Right atrium auricular region (tissue), 2 donors: ENCODE measurements around the gene ERICH3. TPM values are rescaled to one million over a fixed set of nuclear protein-coding genes. Genes with fewer than 3 reads are reported as not detected.

Source experiments
- DNase-seq: peaks from one replicate; pipeline ENCODE4 v3.0.0-alpha.2; 2019; ENCODE audit warnings: low spot score
- H3K27ac ChIP-seq, 2 donors: fragments of 200-600 bp; sonication (generic); 1 replicate in 1 of 2; 2 replicates in 1 of 2; pipeline ENCODE4 v1.5.1; 2016 to 2019
- H3K27me3 ChIP-seq, 2 donors: fragments of 200-600 bp; sonication (generic); one replicate each; pipeline versions ENCODE4 v1.5.1 to v1.6.0; 2017 to 2019
- H3K36me3 ChIP-seq: fragments of 200-600 bp; sonication (generic); one replicate; pipeline ENCODE4 v1.5.1; 2016
- H3K4me1 ChIP-seq, 2 donors: fragments of 200-600 bp; sonication (generic); one replicate each; pipeline versions ENCODE4 v1.5.1 to v1.6.0; 2017 to 2019
- H3K4me3 ChIP-seq, 2 donors: fragments of 200-600 bp; sonication (generic); 1 replicate in 1 of 2; 2 replicates in 1 of 2; pipeline ENCODE4 v1.5.1; 2017 to 2019; ENCODE audit warnings: mild to moderate bottlenecking in 1 of 2, moderate library complexity in 1 of 2
- H3K9me3 ChIP-seq, 2 donors: fragments of 200-600 bp; sonication (generic); one replicate each; pipeline ENCODE4 v1.5.1; 2019
- total RNA-seq, 2 donors: library from RNA; depleted of rRNA; stranded (reverse); fragments of >200 nt; gene quantifications; one replicate each; pipeline ENCODE4 v1.1.0, GENCODE V29; 2016
- TF ChIP-seq, protein P1 (sequence below), 2 donors: fragments of 200-600 bp; sonication (generic); IDR thresholded peaks; one replicate each; pipeline ENCODE4 v1.5.1; 2019; ENCODE audit warnings: antibody characterized with exemption in 2 of 2

The ERICH3 gene
- total RNA-seq, 2 donors from 2014 or later = 0.07 TPM; not detected in 1

- H3K36me3 ChIP-seq = no peaks in the 10 kb centered on the region
- no peak overlapping the region for H3K4me3 ChIP-seq
- no peaks in the 10 kb centered on the region for H3K9me3 ChIP-seq
- no peak for DNase-seq
- H3K27me3 ChIP-seq = no peaks in the 10 kb centered on the region
- TF ChIP-seq, protein P1, sequence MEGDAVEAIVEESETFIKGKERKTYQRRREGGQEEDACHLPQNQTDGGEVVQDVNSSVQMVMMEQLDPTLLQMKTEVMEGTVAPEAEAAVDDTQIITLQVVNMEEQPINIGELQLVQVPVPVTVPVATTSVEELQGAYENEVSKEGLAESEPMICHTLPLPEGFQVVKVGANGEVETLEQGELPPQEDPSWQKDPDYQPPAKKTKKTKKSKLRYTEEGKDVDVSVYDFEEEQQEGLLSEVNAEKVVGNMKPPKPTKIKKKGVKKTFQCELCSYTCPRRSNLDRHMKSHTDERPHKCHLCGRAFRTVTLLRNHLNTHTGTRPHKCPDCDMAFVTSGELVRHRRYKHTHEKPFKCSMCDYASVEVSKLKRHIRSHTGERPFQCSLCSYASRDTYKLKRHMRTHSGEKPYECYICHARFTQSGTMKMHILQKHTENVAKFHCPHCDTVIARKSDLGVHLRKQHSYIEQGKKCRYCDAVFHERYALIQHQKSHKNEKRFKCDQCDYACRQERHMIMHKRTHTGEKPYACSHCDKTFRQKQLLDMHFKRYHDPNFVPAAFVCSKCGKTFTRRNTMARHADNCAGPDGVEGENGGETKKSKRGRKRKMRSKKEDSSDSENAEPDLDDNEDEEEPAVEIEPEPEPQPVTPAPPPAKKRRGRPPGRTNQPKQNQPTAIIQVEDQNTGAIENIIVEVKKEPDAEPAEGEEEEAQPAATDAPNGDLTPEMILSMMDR (IDR thresholded peaks at IDR 0.05) = no peak
- no peaks in the 10 kb centered on the region for H3K4me1 ChIP-seq
- no peak overlapping the region for H3K27ac ChIP-seq
Observed at GRCh38 chr1:74534241-74534640, 139.4 kb downstream of the ERICH3 start.

- Histone ChIP-seq H3K27ac (no peak overlapping the region), H3K4me3 (no peak overlapping the region), H3K4me1 (no peaks in the 10 kb centered on the region), H3K36me3 (no peaks in the 10 kb centered on the region), H3K9me3 (no peaks in the 10 kb centered on the region), H3K27me3 (no peaks in the 10 kb centered on the region)
- DNase-seq = no peak
- TF ChIP-seq, protein P1 (IDR thresholded peaks at IDR 0.05) = no peak
Observed at GRCh38 chr1:74531796-74532195, 141.8 kb downstream of the ERICH3 start.

GRCh38 chr1:74530892-74531291 is 142.7 kb downstream of the ERICH3 start:
- DNase-seq = no peak
- no peaks in the 10 kb centered on the region for H3K4me1 ChIP-seq
- no peaks in the 10 kb centered on the region for H3K27me3 ChIP-seq
- H3K36me3 ChIP-seq = no peaks in the 10 kb centered on the region
- H3K4me3 ChIP-seq = no peak overlapping the region
- H3K27ac ChIP-seq = no peak overlapping the region
- H3K9me3 ChIP-seq = no peaks in the 10 kb centered on the region
- TF ChIP-seq, protein P1 (IDR thresholded peaks at IDR 0.05) = no peak

DNA sequence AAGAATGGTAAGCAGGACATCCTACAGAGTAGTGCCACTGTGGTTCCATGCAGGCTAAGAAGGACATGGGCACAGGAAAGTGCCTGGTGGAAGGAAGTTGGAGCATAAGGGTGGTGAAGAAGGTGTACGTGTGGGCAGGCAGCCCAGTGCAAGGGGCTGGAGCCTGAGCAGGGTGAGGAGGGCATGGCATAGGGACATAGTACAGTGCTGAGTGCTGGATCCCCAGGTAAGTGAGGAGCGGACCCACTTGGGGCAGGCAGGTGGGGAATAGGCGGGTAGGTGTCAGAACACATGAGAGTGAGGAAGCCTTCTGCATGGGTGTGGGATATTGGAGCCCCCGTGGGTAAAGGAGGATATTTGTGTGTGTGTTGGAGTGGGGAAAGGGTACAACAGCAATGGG is 145.5 kb downstream of the ERICH3 start:
- Histone ChIP-seq H3K4me3 (no peak overlapping the region), H3K4me1 (no peaks in the 10 kb centered on the region), H3K27me3 (no peaks in the 10 kb centered on the region), H3K36me3 (no peaks in the 10 kb centered on the region), H3K27ac (no peak overlapping the region), H3K9me3 (no peaks in the 10 kb centered on the region)
- no peak for DNase-seq
- TF ChIP-seq, protein P1 (IDR thresholded peaks at IDR 0.05) = no peak

- no peak overlapping the region for H3K27ac ChIP-seq
- H3K27me3 ChIP-seq = no peaks in the 10 kb centered on the region
- H3K4me3 ChIP-seq = no peak overlapping the region
- no peak for DNase-seq
- TF ChIP-seq, protein P1 (IDR thresholded peaks at IDR 0.05) = no peak
- no peaks in the 10 kb centered on the region for H3K4me1 ChIP-seq
- no peaks in the 10 kb centered on the region for H3K9me3 ChIP-seq
- H3K36me3 ChIP-seq = no peaks in the 10 kb centered on the region
Observed at GRCh38 chr1:74526708-74527107, 146.9 kb downstream of the ERICH3 start.

- TF ChIP-seq, protein P1 (IDR thresholded peaks at IDR 0.05) = no peak
- H3K27ac ChIP-seq = no peak overlapping the region
- H3K4me1 ChIP-seq = no peaks in the 10 kb centered on the region
- H3K4me3 ChIP-seq = no peak overlapping the region
- no peaks in the 10 kb centered on the region for H3K36me3 ChIP-seq
- DNase-seq = no peak
- H3K27me3 ChIP-seq = no peaks in the 10 kb centered on the region
- no peaks in the 10 kb centered on the region for H3K9me3 ChIP-seq
Observed at GRCh38 chr1:74523873-74524480, 149.6 kb downstream of the ERICH3 start.
